ENCODE results near the gene LRRC56. TPM values are rescaled to one million over a fixed set of nuclear protein-coding genes. Genes with fewer than 3 reads are reported as not detected.

LRRC56 gene
- total and polyA plus RNA-seq, 2 of the 13 experiments (the other 11 are each of a cell fraction or from before 2014, with no cell fraction given) = 0.11 to 0.29 TPM

- TF ChIP-seq MTERF4 (CRISPR knock-in tag; IDR thresholded peaks at IDR 0.05) = 0 out of 2 replicates have a peak, but pooled peaks have one; percentile 13
- no peak for TF ChIP-seq TCF7 (IDR thresholded peaks at IDR 0.05; ENCODE audit: low read depth)
- TF ChIP-seq CCAR2 (optimal IDR thresholded peaks at IDR 0.05; ENCODE audit: low read depth, low read length) = no peak
- peak; percentile 11; the same call in 1 of the 2 replicates for TF ChIP-seq SAP130 (CRISPR knock-in tag; IDR thresholded peaks at IDR 0.05; ENCODE audit: low read depth)
- TF ChIP-seq MEIS1 (CRISPR knock-in tag; IDR thresholded peaks at IDR 0.05; ENCODE audit: borderline replicate concordance) = no peak
- TF ChIP-seq HOMEZ (CRISPR knock-in tag; IDR thresholded peaks at IDR 0.05; ENCODE audit: low read depth) = no peak
- TF ChIP-seq ZNF251 (CRISPR knock-in tag; IDR thresholded peaks at IDR 0.05) = no peak
- TF ChIP-seq KMT2A (CRISPR knock-in tag; IDR thresholded peaks at IDR 0.05) = 0 out of 2 replicates have a peak, but pooled peaks have one; percentile 2
- no peak for TF ChIP-seq ZNF138 (CRISPR knock-in tag; IDR thresholded peaks at IDR 0.05; ENCODE audit: low read depth)
- TF ChIP-seq TIGD3 (CRISPR knock-in tag; IDR thresholded peaks at IDR 0.05; ENCODE audit: borderline replicate concordance) = no peak
- TF ChIP-seq AHR (CRISPR knock-in tag; IDR thresholded peaks at IDR 0.05) = 0 out of 2 replicates have a peak, but pooled peaks have one; percentile 4
- no peak for TF ChIP-seq U2AF1 (optimal IDR thresholded peaks at IDR 0.05; ENCODE audit: low read depth, low read length)
- no peak for TF ChIP-seq ZNF562 (CRISPR knock-in tag; IDR thresholded peaks at IDR 0.05; ENCODE audit: borderline replicate concordance)
- 0 out of 2 replicates have a peak, but pooled peaks have one; percentile 14 for TF ChIP-seq REPIN1 (CRISPR knock-in tag; IDR thresholded peaks at IDR 0.05; ENCODE audit: borderline replicate concordance, low read depth)
- TF ChIP-seq ARID4A (CRISPR knock-in tag; IDR thresholded peaks at IDR 0.05; ENCODE audit: borderline replicate concordance) = peak; percentile 48
- no peak for TF ChIP-seq MTF2 (CRISPR knock-in tag; IDR thresholded peaks at IDR 0.05; ENCODE audit: borderline replicate concordance)
- no peak for TF ChIP-seq NFYB (CRISPR knock-in tag; IDR thresholded peaks at IDR 0.05)
- no peak for TF ChIP-seq NCOR1 (IDR thresholded peaks at IDR 0.05; ENCODE audit: borderline replicate concordance, low read length)
- no peak for TF ChIP-seq ZNF276 (CRISPR knock-in tag; IDR thresholded peaks at IDR 0.05; ENCODE audit: low read depth)
Observed at GRCh38 chr11:506995-507726, 30.2 kb upstream of the LRRC56 start, which contains the start of gene RNH1 (continued).
